GM18519 (cell line): ENCODE measurements around the gene TAF11L3.
"Not testable (repeated sequence)": the region's sequence is repeated elsewhere in the genome, so short reads cannot be mapped to it uniquely, and the experiment has no call there.

Experiments
- ATAC-seq: cut with Tn5 transposase; IDR thresholded peaks from one replicate; pipeline ENCODE4 v1.9.1; 2021; ENCODE audit warnings: mild to moderate bottlenecking, moderate library complexity; ENCODE audit not compliant: unreplicated experiment, low FRiP score

TAF11L3 gene

DNA sequence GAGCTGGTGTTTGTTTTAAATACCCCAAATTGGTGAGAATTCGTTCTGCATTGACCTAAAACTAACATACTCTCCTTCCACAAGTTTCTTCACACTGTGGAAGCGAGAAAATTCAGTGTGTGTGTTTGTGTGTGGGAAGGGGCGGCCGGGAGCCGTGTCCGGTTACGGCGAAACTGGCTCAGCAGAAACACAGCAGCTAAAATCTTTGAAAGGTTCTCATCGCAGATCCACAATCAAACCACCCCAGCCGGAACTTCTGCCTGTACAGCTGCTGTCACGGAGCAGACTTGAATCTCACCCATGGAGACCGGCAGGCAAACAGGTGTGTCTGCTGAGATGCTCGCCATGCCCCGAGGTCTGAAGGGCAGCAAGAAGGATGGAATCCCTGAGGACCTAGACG, at the start of gene TAF11L3:
Gene TAF11L3 (plus strand): TSS at position 301 of the 400 bp plus-strand sequence.
- ATAC-seq = not testable (repeated sequence)

DNA sequence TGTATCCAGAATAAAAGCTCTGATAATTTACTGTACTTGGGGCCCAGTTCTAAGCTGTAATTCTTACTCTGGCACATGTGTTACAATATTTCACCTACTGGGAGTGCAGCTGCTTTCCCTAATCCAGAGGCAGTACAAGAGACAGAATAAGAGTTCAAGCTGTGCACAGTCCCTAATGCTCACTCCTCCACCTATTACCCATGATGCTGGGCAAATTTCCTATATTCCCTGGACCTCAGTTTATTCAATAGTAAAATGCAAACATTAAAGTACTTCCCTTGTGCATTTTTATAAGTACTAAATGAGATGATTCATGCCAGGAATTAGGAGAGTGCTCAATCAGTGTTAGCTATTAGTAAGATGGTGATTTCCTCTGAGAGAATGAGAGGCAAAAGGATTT, 48.1 kb upstream of the TAF11L3 start:
- ATAC-seq = no peak

DNA sequence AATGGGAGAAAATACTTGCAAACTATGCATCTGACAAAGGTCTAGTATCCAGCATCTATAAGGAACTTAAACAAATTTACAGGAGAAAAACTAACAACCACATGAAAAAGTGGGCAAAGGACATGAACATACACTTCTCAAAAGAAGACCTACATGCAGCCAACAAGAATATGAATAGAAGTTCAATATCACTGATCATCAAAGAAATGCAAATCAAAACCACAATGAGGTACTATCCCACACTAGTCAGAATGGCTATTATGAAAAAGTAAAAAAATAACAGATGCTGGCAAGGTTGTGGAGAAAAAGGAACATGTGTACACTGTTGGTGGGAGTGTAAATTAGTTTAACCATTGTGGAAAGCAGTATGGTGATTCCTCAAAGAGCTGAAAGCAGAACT, 43.1 kb upstream of the TAF11L3 start:
- ATAC-seq = not testable (repeated sequence)

DNA sequence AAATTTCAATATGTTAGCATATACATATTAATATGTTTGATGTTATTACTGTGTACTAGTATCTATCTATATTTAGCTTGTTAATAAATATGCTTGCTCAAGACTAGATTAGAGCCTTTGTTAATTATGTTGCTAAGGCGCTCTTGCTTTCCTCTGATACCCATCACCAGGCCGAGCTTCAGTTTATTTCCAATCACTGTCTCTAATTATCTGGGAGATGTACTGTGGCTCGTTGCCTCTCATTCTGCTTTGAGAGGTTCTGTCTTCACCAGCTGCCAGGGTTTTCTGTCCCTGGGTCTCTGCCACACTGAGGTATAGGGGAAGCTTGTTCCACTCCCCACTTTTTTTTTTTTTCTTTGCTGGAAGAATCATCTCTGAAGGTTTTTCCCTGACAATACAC, 41.1 kb upstream of the TAF11L3 start:
- ATAC-seq = no peak

DNA sequence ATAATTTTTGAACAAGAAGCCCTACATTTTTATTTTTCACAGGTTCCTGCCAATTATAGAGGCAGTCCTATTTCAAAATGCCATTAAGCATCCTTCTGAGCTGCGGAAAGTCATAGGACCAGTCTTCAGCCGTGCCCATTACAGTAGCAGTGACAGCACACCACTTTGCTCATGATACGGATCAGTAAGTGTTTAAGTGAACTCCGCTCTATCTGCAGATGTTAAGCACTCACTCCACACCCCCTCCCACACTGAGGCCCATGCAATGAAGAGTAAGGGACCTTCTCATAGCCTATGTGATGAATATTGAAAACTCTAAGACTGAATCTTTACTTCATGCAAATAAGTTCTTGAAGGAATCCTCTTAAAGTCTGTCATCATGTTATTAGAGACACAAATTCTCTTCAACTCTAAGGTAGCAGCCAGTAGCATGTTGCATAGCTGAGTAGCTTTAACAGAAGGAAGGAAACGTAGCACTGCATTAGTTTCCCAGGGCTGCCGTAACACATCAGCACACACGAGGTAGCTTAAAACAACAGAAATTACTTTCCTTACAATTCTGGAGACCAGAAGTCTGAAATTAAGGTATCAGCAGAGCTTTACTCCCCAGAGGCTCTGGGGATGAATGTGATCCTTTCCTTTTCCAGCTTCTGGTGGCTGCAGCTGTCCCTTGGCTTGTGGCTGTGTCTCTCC, 40.4 kb upstream of the TAF11L3 start:
- no peak for ATAC-seq

DNA sequence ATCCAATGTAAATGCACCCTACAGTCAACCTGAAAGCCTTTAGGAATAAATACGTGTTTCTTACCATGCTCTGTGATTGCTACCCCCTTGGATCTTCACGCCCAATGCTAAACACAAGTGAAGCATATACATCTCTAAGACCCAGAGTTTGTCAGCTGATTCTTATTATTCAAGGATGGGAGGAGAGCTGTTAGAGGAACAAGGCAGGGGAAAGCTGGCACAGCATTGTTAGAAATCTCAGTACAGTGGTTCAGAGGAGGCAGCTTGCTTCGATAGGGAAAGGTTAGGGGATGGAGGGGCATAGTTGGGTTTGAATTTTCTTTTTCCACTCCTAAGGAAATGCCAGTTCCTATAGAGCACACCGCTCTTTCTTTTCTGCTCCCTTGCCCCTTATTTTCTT, 36.8 kb upstream of the TAF11L3 start:
- no peak for ATAC-seq

DNA sequence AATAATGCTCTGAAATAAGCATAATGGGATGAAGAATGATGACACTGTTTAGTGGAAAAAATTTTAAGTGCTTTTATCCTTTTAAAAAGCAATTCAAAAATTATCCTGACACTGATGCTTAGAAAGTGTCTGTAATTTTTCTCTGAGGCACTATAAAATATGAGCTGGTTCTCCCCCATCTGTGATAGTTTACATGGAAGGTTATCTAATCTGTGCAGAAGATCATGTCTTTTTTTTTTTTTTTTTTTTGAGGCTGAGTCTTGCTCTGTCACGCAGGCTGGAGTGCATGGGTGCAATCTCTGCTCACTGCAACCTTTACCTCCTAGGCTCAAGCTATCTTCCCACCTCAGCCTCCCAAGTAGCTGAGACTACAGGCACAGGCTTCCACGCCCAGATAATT, 35.4 kb upstream of the TAF11L3 start:
- no peak for ATAC-seq

DNA sequence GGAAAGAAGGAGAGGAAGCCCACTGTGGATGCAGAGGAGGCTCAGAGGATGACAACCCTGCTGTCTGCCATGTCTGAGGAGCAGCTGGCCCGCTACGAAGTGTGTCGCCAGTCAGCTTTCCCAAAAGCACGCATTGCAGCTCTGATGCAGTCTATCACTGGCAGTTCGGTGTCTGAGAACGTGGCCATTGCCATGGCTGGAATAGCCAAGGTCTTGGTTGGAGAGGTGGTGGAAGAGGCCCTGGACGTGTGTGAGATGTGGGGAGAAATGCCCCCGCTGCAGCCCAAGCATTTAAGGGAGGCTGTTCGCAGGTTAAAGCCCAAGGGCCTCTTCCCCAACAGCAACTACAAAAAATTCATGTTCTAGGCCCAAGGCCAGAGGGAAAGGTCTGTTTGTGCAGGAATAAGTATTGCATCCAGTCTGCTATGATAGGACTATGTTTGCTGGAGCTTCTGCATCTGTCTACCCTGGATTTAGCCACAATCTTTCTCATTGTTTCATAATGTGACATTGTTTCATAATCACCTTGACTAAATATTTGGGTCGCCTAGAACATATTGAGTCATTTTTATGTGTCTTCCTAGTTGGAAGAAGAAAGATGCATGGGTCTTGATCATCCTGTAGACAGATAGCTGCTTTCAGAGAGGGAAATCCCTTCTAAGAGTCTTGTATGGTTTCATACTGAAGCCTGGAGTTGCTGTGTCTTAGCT, 31.5 kb upstream of the TAF11L3 start:
- not testable (repeated sequence) for ATAC-seq

DNA sequence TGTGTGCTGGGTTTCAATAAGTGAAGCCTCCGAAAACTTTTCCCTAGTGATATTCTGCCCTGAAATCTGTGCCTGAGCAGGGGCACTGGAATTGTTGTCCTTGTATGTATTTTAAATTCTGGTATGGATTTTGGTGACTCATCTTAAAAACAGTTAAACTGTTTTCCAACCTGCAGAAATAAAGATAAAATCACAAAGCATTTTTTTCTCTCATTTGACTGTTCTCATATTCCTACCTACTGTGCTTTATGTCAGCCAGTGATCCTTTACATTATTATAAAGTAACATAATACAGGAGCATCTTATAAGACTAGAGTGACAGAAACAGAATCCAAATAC, 31.0 kb upstream of the TAF11L3 start:
- no peak for ATAC-seq

DNA sequence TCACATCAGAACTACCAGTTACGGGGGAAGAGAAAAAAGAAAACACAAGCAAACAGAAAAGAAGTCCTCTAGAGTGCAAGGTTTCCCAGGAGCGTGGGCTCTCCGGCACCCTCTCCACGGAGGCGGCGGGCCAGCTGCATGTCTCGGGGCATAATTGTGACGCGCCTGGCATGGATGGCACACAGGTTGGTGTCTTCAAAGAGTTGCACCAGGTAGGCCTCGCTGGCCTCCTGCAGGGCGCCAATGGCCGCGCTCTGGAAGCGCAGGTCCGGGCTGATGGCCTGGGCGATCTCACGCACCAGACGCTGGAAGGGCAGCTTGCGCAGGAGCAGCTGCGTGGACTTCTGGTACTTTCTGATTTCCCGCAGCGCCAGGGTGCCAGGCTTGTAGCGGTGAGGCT, 26.9 kb upstream of the TAF11L3 start:
- ATAC-seq = not testable (repeated sequence)

DNA sequence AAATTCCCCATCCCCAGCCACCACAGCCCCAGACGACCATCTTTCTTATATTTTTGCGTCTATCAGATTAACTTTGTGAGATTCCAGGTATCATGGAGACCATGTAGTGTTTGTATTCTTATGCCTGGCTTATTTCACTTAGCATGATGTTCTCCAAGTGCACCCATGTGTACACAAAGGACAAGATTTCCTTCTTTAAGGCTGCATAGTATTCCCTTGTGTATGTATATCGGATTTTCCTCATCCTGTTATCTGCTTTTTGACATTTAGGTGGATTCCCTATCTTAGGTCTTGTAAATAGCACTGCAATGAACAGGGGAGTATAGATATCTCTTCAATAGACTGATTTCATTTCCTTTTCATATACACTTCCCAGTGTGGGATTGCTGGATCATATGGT, 25.4 kb upstream of the TAF11L3 start:
- ATAC-seq = no peak

DNA sequence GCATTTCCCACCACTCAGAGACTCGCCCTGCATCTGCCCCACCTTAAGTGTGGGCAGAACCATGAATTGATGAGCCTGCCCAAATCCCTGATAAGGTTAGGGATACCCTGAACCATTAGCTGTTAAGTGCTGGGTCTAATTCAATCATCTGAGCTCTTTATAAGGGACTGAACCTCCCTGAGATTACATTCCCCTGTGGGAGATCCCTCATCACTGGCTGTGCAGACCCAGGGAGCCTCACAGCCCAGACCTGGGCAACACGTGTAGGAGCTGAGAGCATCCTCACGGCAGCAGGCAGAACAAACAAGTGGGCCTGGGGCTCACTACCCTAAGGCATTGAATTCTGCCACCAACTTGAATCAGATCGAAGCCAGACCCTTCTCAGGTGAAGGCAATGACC, 20.7 kb upstream of the TAF11L3 start:
- ATAC-seq = no peak

DNA sequence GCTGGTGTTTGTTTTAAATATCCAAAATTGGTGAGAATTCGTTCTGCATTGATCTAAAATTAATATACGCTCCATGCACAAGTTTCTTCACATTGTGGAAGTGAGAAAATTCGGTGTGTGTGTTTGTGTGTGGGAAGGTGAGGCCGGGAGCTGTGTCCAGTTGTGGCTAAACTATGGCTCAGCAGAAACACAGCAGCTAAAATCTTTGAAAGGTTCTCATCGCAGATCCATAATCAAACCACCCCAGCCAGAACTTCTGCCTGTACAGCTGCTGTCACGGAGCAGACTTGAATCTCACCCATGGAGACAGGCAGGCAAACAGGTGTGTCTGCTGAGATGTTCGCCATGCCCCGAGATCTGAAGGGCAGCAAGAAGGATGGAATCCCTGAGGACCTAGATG, 20.2 kb upstream of the TAF11L3 start, which contains the start of gene TAF11L2:
Gene TAF11L2 (plus strand): TSS at position 301 of the 400 bp plus-strand sequence.
- not testable (repeated sequence) for ATAC-seq

DNA sequence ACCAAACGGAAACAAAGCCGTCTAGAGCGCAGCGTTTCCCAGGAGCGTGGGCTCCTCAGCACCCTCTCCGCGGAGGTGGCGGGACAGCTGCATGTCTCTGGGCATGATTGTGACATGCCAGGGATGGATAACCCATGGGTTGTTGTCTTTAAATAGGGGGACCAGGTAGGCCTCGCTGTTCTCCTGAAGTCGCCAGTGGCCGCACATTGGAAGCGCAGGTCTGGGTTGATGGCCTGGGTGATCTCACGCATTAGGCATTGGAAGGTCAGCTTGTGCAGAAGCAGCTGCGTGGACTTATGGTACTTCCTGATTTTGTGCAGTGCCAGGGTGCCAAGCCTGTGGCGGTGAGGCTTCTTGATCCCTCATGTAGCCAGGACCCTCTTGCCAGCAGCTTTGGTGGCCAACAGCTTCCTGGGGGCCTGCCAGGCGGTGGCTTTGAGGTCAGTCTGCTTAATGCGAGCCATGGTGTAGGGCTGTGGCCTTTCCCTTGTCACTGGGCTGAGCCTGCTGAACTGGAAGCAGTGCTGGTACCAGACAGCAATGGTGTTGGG, 6.3 kb upstream of the TAF11L3 start:
- ATAC-seq = no peak

DNA sequence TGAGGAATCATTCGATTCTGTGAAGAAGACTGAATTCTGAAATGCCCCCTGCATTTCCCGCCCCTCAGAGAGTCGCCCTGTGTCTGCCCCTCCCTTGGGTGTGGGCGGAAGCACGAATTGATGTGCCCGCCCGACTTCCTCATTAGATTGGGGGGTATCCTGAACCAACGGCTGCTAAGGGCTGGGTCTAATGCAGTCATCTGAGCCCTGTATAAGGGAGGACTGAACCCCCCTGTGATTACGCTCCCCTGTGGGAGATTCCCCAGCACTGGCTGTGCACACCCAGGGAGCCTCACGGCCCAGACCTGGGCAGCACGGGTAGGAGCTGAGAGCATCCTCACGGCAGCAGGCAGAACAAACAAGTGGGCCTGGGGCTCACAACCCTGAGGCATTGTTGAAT, 641 bp upstream of the TAF11L3 start:
- ATAC-seq = not testable (repeated sequence)

DNA sequence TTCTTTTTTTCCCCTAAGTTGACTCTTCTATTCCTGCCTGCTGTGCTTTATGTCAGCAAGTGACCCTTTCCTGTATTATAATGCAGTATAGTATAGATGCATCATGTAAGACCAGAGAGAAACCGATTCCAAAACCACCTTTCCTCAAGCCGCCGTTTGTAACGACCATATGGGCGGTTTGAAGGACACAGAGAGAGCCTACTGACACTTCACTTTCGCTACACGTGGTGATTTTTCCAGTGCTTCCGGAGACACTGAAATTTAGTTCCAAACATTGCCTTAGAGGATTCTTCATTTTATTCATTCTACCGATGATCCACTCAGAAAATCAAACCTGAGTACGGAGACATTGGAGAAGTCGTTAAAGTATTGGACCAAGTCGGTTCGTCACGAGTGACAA, 1.3 kb downstream of the TAF11L3 start:
- not testable (repeated sequence) for ATAC-seq

DNA sequence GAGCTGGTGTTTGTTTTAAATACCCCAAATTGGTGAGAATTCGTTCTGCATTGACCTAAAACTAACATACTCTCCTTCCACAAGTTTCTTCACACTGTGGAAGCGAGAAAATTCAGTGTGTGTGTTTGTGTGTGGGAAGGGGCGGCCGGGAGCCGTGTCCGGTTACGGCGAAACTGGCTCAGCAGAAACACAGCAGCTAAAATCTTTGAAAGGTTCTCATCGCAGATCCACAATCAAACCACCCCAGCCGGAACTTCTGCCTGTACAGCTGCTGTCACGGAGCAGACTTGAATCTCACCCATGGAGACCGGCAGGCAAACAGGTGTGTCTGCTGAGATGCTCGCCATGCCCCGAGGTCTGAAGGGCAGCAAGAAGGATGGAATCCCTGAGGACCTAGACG, 3.3 kb downstream of the TAF11L3 start, which contains the start of gene TAF11L4:
Gene TAF11L4 (plus strand): TSS at position 301 of the 400 bp plus-strand sequence.
- not testable (repeated sequence) for ATAC-seq

DNA sequence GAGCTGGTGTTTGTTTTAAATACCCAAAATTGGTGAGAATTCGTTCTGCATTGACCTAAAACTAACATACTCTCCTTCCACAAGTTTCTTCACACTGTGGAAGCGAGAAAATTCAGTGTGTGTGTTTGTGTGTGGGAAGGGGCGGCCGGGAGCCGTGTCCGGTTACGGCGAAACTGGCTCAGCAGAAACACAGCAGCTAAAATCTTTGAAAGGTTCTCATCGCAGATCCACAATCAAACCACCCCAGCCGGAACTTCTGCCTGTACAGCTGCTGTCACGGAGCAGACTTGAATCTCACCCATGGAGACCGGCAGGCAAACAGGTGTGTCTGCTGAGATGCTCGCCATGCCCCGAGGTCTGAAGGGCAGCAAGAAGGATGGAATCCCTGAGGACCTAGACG, 6.8 kb downstream of the TAF11L3 start, which contains the start of gene TAF11L5:
Gene TAF11L5 (plus strand): TSS at position 301 of the 400 bp plus-strand sequence.
- ATAC-seq = not testable (repeated sequence)

DNA sequence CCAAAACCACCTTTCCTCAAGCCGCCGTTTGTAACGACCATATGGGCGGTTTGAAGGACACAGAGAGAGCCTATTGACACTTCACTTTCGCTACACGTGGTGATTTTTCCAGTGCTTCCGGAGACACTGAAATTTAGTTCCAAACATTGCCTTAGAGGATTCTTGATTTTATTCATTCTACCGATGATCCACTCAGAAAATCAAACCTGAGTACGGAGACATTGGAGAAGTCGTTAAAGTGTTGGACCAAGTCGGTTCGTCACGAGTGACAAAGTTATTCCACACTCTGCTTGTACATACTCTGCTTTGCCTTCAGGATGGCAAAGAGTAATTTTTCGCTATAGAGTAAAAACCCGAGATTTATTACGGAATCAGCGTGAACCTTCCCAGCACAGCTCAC, 8.3 kb downstream of the TAF11L3 start:
- not testable (repeated sequence) for ATAC-seq

DNA sequence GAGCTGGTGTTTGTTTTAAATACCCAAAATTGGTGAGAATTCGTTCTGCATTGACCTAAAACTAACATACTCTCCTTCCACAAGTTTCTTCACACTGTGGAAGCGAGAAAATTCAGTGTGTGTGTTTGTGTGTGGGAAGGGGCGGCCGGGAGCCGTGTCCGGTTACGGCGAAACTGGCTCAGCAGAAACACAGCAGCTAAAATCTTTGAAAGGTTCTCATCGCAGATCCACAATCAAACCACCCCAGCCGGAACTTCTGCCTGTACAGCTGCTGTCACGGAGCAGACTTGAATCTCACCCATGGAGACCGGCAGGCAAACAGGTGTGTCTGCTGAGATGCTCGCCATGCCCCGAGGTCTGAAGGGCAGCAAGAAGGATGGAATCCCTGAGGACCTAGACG, 10.2 kb downstream of the TAF11L3 start, which contains the start of gene TAF11L6:
Gene TAF11L6 (plus strand): TSS at position 301 of the 400 bp plus-strand sequence.
- ATAC-seq = not testable (repeated sequence)
